OCI-LY1 (cell line): ENCODE measurements around the gene NME8.

Experiments
- H2AFZ ChIP-seq: fragments of 200-600 bp; sonication (generic), shearing (Covaris generic); 2 replicates; pipeline ENCODE4 v1.6.0; 2014; ENCODE audit warnings: antibody characterized with exemption, mild to moderate bottlenecking, low read length
- H3F3A ChIP-seq: fragments of 200-600 bp; sonication (generic), shearing (Covaris generic); 2 replicates; pipeline ENCODE4 v1.6.0; 2014; ENCODE audit warnings: mild to moderate bottlenecking, antibody characterized with exemption, low read length, moderate library complexity; ENCODE audit not compliant: insufficient read depth
- H3K27ac ChIP-seq: fragments of 200-600 bp; sonication (generic); 2 replicates; pipeline ENCODE4 v1.5.1; 2014; ENCODE audit warnings: low read length, mixed run types, mild to moderate bottlenecking, low read depth; ENCODE audit not compliant: poor library complexity, severe bottlenecking
- H3K27me3 ChIP-seq: fragments of 200-600 bp; sonication (generic); 2 replicates; pipeline ENCODE4 v1.6.0; 2014; ENCODE audit warnings: antibody characterized with exemption, mild to moderate bottlenecking, low read length, moderate library complexity; ENCODE audit not compliant: insufficient read depth
- H3K36me3 ChIP-seq: fragments of 200-600 bp; sonication (generic); 2 replicates; pipeline ENCODE4 v1.6.1; 2014; ENCODE audit warnings: mild to moderate bottlenecking, antibody characterized with exemption, low read length, moderate library complexity, mixed read lengths; ENCODE audit not compliant: insufficient read depth
- H3K4me1 ChIP-seq: fragments of 200-600 bp; sonication (generic); 2 replicates; pipeline ENCODE4 v1.5.1; 2014; ENCODE audit warnings: mild to moderate bottlenecking, low read length, moderate library complexity; ENCODE audit not compliant: insufficient read depth, severe bottlenecking
- H3K4me2 ChIP-seq: fragments of 200-600 bp; sonication (generic), shearing (Covaris generic); 2 replicates; pipeline ENCODE4 v1.6.1; 2014; ENCODE audit warnings: low read length
- H3K4me3 ChIP-seq: fragments of 200-600 bp; sonication (generic); 2 replicates; pipeline ENCODE4 v1.5.1; 2014; ENCODE audit warnings: low read length, low read depth, mild to moderate bottlenecking, mixed read lengths; ENCODE audit not compliant: poor library complexity, severe bottlenecking
- H3K79me2 ChIP-seq: fragments of 200-600 bp; shearing (Covaris generic); 2 replicates; pipeline ENCODE4 v1.6.1; 2016; ENCODE audit warnings: mixed run types, low read length, mixed read lengths; ENCODE audit not compliant: insufficient read depth
- H3K9ac ChIP-seq: fragments of 200-600 bp; sonication (generic), shearing (Covaris generic); 2 replicates; pipeline ENCODE4 v1.6.1; 2014; ENCODE audit warnings: mild to moderate bottlenecking, low read length, mixed read lengths
- H3K9me2 ChIP-seq: fragments of 200-600 bp; sonication (generic), shearing (Covaris generic); 2 replicates; pipeline ENCODE4 v1.6.1; 2014; ENCODE audit warnings: low read depth, mild to moderate bottlenecking, low read length, mixed read lengths
- H3K9me3 ChIP-seq: fragments of 200-600 bp; shearing (Covaris generic); 2 replicates; pipeline ENCODE4 v1.6.1; 2014; ENCODE audit warnings: low read length, mixed read lengths
- H4K20me1 ChIP-seq: fragments of 200-600 bp; sonication (generic), shearing (Covaris generic); 2 replicates; pipeline ENCODE4 v1.6.0; 2016; ENCODE audit warnings: mild to moderate bottlenecking, low read length; ENCODE audit not compliant: insufficient read depth
- EZH2 ChIP-seq: fragments of 200-600 bp; sonication (generic), shearing (Covaris generic); IDR thresholded peaks from 2 replicates; pipeline ENCODE4 v1.8.0; 2017; ENCODE audit warnings: borderline replicate concordance, mixed run types, mild to moderate bottlenecking, antibody characterized with exemption, low read length, moderate library complexity, mixed read lengths
- TF ChIP-seq, protein P1 (sequence below): fragments of 200-600 bp; sonication (generic), shearing (Covaris generic); IDR thresholded peaks from 2 replicates; pipeline ENCODE4 v1.5.1; 2017; ENCODE audit warnings: mild to moderate bottlenecking, antibody characterized with exemption, low read length, moderate library complexity, mixed read lengths

NME8 gene

GRCh38 chr7:37943905-37944736 lies 95.7 kb downstream of the NME8 start:
- H3F3A ChIP-seq = no peaks in the 10 kb centered on the region
- no peak overlapping the region for H3K4me3 ChIP-seq
- no peak for TF ChIP-seq EZH2
- TF ChIP-seq, protein P1, sequence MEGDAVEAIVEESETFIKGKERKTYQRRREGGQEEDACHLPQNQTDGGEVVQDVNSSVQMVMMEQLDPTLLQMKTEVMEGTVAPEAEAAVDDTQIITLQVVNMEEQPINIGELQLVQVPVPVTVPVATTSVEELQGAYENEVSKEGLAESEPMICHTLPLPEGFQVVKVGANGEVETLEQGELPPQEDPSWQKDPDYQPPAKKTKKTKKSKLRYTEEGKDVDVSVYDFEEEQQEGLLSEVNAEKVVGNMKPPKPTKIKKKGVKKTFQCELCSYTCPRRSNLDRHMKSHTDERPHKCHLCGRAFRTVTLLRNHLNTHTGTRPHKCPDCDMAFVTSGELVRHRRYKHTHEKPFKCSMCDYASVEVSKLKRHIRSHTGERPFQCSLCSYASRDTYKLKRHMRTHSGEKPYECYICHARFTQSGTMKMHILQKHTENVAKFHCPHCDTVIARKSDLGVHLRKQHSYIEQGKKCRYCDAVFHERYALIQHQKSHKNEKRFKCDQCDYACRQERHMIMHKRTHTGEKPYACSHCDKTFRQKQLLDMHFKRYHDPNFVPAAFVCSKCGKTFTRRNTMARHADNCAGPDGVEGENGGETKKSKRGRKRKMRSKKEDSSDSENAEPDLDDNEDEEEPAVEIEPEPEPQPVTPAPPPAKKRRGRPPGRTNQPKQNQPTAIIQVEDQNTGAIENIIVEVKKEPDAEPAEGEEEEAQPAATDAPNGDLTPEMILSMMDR = no peak
- no peaks in the 10 kb centered on the region for H3K79me2 ChIP-seq
- no peaks in the 10 kb centered on the region for H4K20me1 ChIP-seq
- no peak overlapping the region for H2AFZ ChIP-seq
- no peaks in the 10 kb centered on the region for H3K9me3 ChIP-seq
- no peaks in the 10 kb centered on the region for H3K9me2 ChIP-seq
- H3K4me1 ChIP-seq = no peaks in the 10 kb centered on the region
- no peaks in the 10 kb centered on the region for H3K36me3 ChIP-seq
- H3K4me2 ChIP-seq = no peak overlapping the region
- H3K27ac ChIP-seq = no peak overlapping the region
- H3K9ac ChIP-seq = no peak overlapping the region
- no peaks in the 10 kb centered on the region; the same call in 1 of the 2 replicates for H3K27me3 ChIP-seq

DNA sequence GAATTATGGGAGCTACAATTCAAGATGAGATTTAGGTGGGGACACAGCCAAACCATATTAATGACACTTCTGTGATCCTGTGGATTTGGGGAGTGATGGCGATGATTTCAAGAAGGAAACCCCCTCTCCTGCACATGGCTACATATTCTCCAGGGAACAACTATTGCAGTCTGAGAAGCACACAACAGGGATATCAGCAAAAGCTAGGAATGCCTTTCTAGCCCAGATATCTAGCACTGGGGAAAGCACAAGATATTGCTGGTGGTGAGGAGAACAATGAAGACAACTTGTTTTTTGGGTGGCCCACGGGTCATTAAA lies 96.3 kb downstream of the NME8 start:
- no peaks in the 10 kb centered on the region for H3K9me2 ChIP-seq
- H3K9me3 ChIP-seq = no peaks in the 10 kb centered on the region
- H4K20me1 ChIP-seq = no peaks in the 10 kb centered on the region
- H3K79me2 ChIP-seq = no peaks in the 10 kb centered on the region
- no peak overlapping the region for H3K9ac ChIP-seq
- H3K4me3 ChIP-seq = no peak overlapping the region
- no peak overlapping the region for H2AFZ ChIP-seq
- no peaks in the 10 kb centered on the region for H3F3A ChIP-seq
- no peak overlapping the region for H3K4me2 ChIP-seq
- TF ChIP-seq, protein P1 = no peak
- TF ChIP-seq EZH2 = no peak
- H3K36me3 ChIP-seq = no peaks in the 10 kb centered on the region
- H3K27ac ChIP-seq = no peak overlapping the region
- H3K4me1 ChIP-seq = no peaks in the 10 kb centered on the region
- no peaks in the 10 kb centered on the region; the same call in 1 of the 2 replicates for H3K27me3 ChIP-seq

- no peak for TF ChIP-seq EZH2
- TF ChIP-seq, protein P1 = no peak
- Histone ChIP-seq H3K9ac (no peak overlapping the region), H3K79me2 (no peaks in the 10 kb centered on the region), H4K20me1 (no peaks in the 10 kb centered on the region), H3K36me3 (no peaks in the 10 kb centered on the region), H3K27me3 (no peaks in the 10 kb centered on the region; the same call in 1 of the 2 replicates), H2AFZ (no peak overlapping the region), H3K4me3 (no peak overlapping the region), H3K4me2 (no peak overlapping the region), H3K27ac (no peak overlapping the region), H3K9me2 (no peaks in the 10 kb centered on the region), H3K9me3 (no peaks in the 10 kb centered on the region), H3K4me1 (no peaks in the 10 kb centered on the region), H3F3A (no peaks in the 10 kb centered on the region)
Measured at GRCh38 chr7:37945336-37945735, 96.9 kb downstream of the NME8 start.
